HG02852 (cell line): Measurements from ENCODE around the gene IL10RB.
"Not testable (repeated sequence)": the region's sequence is repeated elsewhere in the genome, so short reads cannot be mapped to it uniquely, and the experiment has no call there.

Source experiments
- ATAC-seq: cut with Tn5 transposase; IDR thresholded peaks from one replicate; pipeline ENCODE4 v1.9.1; 2021; ENCODE audit warnings: mild to moderate bottlenecking, moderate library complexity; ENCODE audit not compliant: unreplicated experiment

The IL10RB gene

GRCh38 chr21:33239559-33240127, 26.5 kb upstream of the IL10RB start:
- ATAC-seq, result not testable (repeated sequence)

- no peak for ATAC-seq
Observed at GRCh38 chr21:33240404-33240803, 25.8 kb upstream of the IL10RB start.

GRCh38 chr21:33241846-33242245, 24.3 kb upstream of the IL10RB start:
- ATAC-seq, result no peak

GRCh38 chr21:33242846-33243245, 23.3 kb upstream of the IL10RB start:
- not testable (repeated sequence) for ATAC-seq

- no peak for ATAC-seq
Observed at GRCh38 chr21:33244082-33244778, 21.9 kb upstream of the IL10RB start.

GRCh38 chr21:33244779-33245105, 21.4 kb upstream of the IL10RB start:
- ATAC-seq, result no peak

- no peak for ATAC-seq
Observed at GRCh38 chr21:33245289-33245918, 20.8 kb upstream of the IL10RB start.

GRCh38 chr21:33246506-33246905, 19.7 kb upstream of the IL10RB start:
- ATAC-seq, result no peak

- no peak for ATAC-seq
Observed at GRCh38 chr21:33246963-33247362, 19.2 kb upstream of the IL10RB start.

- no peak for ATAC-seq
Observed at GRCh38 chr21:33247599-33247998, 18.6 kb upstream of the IL10RB start.

GRCh38 chr21:33249331-33250002, 16.7 kb upstream of the IL10RB start:
- ATAC-seq, result no peak

GRCh38 chr21:33251119-33251518, 15.0 kb upstream of the IL10RB start:
- no peak for ATAC-seq

GRCh38 chr21:33253382-33253781, 12.8 kb upstream of the IL10RB start:
- ATAC-seq, result not testable (repeated sequence)

GRCh38 chr21:33254766-33255165, 11.4 kb upstream of the IL10RB start:
- no peak for ATAC-seq

GRCh38 chr21:33255404-33255803, 10.8 kb upstream of the IL10RB start:
- no peak for ATAC-seq

GRCh38 chr21:33256019-33256418, 10.1 kb upstream of the IL10RB start:
- no peak for ATAC-seq

GRCh38 chr21:33257094-33257803, 8.9 kb upstream of the IL10RB start:
- ATAC-seq, result no peak

- ATAC-seq, result no peak
Observed at GRCh38 chr21:33258475-33258874, 7.7 kb upstream of the IL10RB start.

GRCh38 chr21:33259428-33259827, 6.7 kb upstream of the IL10RB start:
- no peak for ATAC-seq

- no peak for ATAC-seq
Observed at GRCh38 chr21:33259995-33260394, 6.2 kb upstream of the IL10RB start.

- no peak for ATAC-seq
Observed at GRCh38 chr21:33261635-33262034, 4.5 kb upstream of the IL10RB start.
